Anterior cingulate cortex (tissue), 58 donors: ENCODE measurements around the gene USP6NL.
A peak's percentile ranks its signal among the peaks of the same experiment; 100 is the strongest.

Experiments used
- DNase-seq, 58 donors: peaks; one replicate each; lab custom pipeline; 2025; lab: John Stamatoyannopoulos, UW

Gene USP6NL

DNA sequence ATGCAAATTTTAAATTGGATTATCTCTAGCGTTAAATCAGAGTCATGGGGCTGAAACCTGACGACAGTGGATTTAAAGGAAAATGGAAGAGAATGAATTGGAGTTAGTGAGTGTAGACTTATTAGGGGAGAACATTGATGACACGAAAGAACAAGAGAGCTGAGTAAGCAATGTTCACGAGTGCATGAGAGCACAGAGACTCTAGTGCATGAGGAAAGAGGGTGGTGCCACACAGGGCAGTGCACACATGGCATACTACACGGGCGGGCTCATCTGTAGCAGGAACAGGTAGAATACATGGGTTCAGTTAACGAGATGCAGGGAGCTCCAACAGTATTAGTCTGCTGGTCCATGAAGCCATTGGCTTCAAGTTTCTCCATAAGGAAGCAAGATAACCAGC lies 53.9 kb downstream of the USP6NL start:
- DNase-seq: no peak

DNA sequence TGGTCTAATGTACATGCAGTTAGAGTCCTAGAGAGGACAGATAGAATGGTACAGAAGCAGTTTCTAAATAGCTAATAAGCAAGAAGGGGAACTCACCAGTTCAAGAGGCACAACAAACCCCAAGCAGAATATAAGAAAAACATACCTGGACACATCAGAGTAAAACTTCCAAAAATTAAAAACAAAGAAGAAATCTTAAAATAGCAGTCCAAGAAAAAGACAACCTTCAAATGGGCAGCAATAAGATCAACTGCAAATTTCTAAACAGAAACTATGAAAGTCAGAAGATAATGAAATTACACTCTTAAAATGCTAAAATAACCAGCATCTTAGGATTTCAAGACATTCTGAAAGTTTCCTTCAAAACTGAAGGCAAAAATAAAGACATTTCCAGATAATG lies 55.9 kb downstream of the USP6NL start:
- DNase-seq: no peak

GRCh38 chr10:11553773-11554381 lies 57.6 kb downstream of the USP6NL start:
- no peak for DNase-seq

- no peak for DNase-seq
These were observed 59.4 kb downstream of the USP6NL start for GRCh38 chr10:11551916-11552602.

DNA sequence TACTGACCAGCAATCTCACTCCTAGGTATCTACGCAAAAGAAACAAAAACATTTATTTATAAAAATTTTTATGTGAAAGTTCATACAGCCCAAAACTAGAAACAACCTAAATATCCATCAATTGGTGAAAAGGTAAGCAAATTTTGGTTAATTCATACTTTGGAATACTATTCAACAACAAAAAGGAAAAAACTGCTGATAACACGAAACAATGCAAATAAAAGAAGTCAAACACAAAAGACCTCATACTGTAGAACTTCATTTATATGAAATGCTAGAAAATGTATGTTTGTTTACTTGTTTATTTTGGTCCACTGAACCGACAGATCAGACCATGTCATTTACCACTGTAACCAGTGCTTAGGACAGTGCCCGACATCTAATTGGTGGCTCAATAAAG lies 60.3 kb downstream of the USP6NL start:
- no peak for DNase-seq

DNA sequence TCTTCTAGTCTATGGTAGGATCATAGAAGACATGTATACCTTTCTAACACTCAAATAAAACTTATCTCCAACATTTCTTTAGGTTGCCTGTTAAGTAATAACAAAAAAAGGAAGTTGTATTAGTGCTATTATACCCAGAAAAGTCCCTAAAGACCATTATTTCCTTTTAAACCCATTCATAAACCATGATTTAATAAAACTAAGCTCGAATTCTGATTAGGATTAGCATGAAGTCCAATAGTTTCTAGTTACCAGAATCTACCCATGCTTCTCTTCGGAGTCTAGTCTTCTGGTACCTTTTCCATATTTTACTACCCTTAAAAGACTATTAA lies 62.7 kb downstream of the USP6NL start:
- DNase-seq: no peak

- DNase-seq: no peak
These were observed 63.2 kb downstream of the USP6NL start for GRCh38 chr10:11548065-11548767.

GRCh38 chr10:11546581-11546980 lies 64.9 kb downstream of the USP6NL start:
- DNase-seq: no peak

GRCh38 chr10:11541296-11541695 lies 70.2 kb downstream of the USP6NL start:
- DNase-seq: no peak

GRCh38 chr10:11539191-11539868 lies 72.1 kb downstream of the USP6NL start:
- DNase-seq: peak in 1 of 58 donors; percentile 8

- DNase-seq: no peak
These were observed 72.6 kb downstream of the USP6NL start for GRCh38 chr10:11538834-11539190.

GRCh38 chr10:11536228-11536627 lies 75.2 kb downstream of the USP6NL start:
- DNase-seq: no peak

- no peak for DNase-seq
These were observed 76.0 kb downstream of the USP6NL start for GRCh38 chr10:11535346-11535959.

- DNase-seq: no peak
These were observed 78.1 kb downstream of the USP6NL start for GRCh38 chr10:11533328-11533781.

DNA sequence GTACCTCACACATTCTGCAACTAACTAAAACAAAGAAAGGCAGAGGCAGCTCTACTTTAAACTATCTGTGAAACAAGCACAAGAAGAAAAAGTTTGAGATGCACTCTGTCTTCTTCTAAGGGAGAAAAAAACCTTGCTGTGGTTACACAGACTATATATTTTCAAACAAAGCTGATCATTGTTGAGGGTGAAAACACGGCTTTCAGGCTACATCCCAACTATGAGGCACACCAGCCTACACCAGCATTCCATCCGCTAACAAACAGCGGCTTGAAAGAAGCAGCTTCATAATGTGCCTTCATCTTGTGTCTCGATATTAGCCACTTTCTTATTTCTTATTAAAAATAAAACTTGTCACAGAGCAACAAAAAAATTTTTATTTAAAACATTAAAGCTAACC lies 79.1 kb downstream of the USP6NL start:
- DNase-seq: peak in 1 of 58 donors; percentile 13

DNA sequence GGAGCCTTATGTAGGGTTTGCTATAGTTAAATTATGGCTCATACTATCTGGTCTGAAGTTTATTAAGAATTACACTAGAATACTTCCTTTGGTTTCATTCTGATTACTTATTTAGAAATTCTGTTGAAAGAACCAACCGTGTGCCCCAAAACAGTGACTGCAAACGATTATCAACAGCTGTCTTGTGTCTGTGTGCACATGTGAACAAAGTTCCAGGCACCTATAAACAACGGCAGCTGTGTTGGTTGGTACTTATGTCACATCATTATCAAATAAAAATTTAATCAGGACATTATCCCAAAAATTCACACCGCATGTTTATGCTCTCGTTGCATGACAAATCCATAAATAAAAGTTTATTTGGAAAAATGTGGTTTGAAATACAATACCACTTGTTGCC lies 80.6 kb downstream of the USP6NL start:
- DNase-seq: no peak

DNA sequence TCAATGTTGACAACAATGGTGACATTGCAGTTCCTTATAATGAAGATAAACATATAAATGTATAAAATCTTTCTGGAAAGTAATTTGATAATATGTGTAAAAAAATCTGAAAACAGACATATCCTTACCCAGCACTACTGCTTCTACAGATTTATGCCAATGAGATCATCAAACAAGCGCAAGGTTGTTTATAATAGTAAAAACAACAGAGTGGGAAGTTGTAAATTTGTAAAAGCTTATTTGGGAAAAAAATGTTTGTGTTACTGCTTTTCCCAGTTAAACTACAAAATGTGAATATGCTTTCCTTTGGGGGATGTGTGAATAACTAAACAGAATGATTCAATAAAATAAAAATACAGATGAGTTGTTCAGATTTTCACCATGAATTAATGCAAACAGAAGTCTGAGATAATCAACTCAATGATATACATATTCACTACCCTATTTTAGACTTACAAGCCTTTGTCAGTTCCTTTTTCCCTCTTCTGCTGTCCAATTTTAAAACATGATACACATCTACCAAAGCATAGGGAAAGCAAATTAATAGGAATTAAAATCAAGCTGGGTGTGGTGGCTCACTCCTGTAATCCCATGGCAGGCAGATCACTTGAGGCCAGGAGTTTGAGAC lies 82.1 kb downstream of the USP6NL start:
- no peak for DNase-seq

GRCh38 chr10:11528286-11528685 lies 83.2 kb downstream of the USP6NL start:
- no peak for DNase-seq

GRCh38 chr10:11527691-11528255 lies 83.7 kb downstream of the USP6NL start:
- DNase-seq: no peak

- no peak for DNase-seq
These were observed 84.4 kb downstream of the USP6NL start for GRCh38 chr10:11527068-11527467.
